Mammary epithelial cell (primary cell): ENCODE results near the gene NSFL1C.

Source experiments
- CTCF ChIP-seq, 2 donors: IDR thresholded peaks in 1 of 2; conservative IDR thresholded peaks in 1 of 2; 2 replicates each; pipeline ENCODE4 v1.5.1; 2011 to 2012; ENCODE audit warnings: inconsistent platforms in 2 of 2, low read length in 2 of 2, mild to moderate bottlenecking in 2 of 2, control low read depth in 1 of 2, low read depth in 1 of 2; ENCODE audit not compliant: insufficient read depth in 1 of 2; ENCODE audit errors: extremely low read depth in 1 of 2
- EZH2 ChIP-seq: IDR thresholded peaks from 2 replicates; pipeline ENCODE4 v1.6.1; 2012; ENCODE audit warnings: low read length, inconsistent platforms, borderline replicate concordance

GRCh38 chr20:1434571-1435336 is 31.9 kb downstream of the NSFL1C start:
- TF ChIP-seq CTCF (conservative IDR thresholded peaks at IDR 0.05 in 1 of 2, IDR thresholded peaks at IDR 0.05 in 1 of 2; ENCODE audit: extremely low read depth in 1 of 2, insufficient read depth in 1 of 2, low read depth in 1 of 2, low read length in 2 of 2) = no peak
- no peak for TF ChIP-seq EZH2
